ENCODE results near the gene SLC35F2.
"Not testable (repeated sequence)": the region's sequence is repeated elsewhere in the genome, so short reads cannot be mapped to it uniquely, and the experiment has no call there.

The SLC35F2 gene

GRCh38 chr11:107840129-107840484 lies 18.5 kb downstream of the SLC35F2 start:
- DNase-seq = no peak

- no peak for DNase-seq
Observed at GRCh38 chr11:107836851-107837250, 21.7 kb downstream of the SLC35F2 start.

GRCh38 chr11:107834995-107835394 lies 23.6 kb downstream of the SLC35F2 start:
- no peak for DNase-seq

DNA sequence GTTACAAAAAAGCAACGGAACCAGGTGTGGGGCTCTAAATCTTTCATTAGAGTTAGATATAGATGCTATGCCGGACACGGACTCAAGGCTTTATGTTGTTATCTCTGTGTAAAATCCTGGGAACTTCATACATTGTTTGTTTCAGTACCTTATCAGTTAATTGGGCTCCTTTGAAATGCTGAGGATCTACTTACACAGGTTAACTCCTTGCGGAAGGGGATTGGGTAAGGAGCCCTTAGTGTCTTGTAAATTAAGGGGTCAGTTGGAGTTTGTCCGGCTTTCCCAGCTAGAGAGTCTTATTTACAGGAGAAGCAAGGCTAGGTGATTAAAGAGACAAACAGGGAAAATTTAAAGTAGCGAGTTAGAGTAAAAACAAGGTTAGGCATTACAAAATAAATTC lies 24.7 kb downstream of the SLC35F2 start:
- DNase-seq = not testable (repeated sequence)

- no peak for DNase-seq
Observed at GRCh38 chr11:107830915-107831540, 27.6 kb downstream of the SLC35F2 start.

DNA sequence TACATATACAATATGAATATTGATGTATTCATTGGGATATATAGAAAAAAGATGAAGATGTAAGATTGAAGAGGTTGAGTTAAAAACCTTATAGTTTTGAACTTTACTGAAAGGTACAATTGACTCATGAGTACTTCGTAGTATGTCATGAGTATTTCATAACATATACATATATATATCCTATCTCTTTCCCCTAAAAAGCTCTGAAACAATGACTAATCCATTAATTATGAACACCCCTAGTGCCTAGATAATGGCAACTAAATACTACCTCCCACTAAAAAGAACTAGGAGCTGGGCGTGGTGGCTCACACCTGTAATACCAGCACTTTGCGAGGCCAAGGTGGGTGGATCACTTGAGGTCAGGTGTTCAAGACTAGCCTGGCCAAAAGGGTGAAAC lies 31.5 kb downstream of the SLC35F2 start:
- DNase-seq = no peak

- no peak for DNase-seq
Observed at GRCh38 chr11:107825875-107826274, 32.7 kb downstream of the SLC35F2 start.

DNA sequence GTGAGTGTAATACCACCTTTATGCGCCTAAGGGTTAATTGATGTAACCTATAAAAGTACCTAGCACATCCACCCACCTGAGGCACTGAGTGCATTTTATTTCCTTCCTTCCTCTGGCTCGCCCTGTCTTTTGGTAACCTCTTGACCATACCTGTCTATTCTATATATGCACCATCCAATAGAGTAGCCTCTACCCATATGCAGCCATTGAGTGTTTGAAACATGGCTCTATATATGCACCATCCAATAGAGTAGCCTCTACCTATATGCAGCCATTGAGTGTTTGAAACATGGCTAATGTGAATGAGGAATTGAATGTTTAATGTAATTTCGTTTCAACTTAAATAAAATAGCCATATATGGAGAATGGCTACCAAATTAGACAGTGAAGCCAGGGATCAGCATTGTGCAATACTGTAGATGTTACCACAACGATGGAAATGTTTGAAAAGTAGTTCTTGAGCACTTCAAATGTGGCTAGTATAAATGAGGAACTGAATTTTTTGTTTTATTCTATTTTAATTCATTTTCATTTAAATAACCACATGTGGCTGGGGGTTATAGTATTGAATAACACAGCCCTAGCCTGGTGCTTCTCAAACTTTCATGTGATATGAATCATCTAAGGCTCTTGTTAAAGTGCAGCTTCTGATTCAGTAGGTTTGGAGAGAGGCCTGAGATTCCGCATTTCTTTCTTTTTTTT lies 33.8 kb downstream of the SLC35F2 start:
- no peak for DNase-seq

GRCh38 chr11:107821199-107821927 lies 37.2 kb downstream of the SLC35F2 start:
- DNase-seq = no peak

- no peak for DNase-seq
Observed at GRCh38 chr11:107819361-107820014, 39.1 kb downstream of the SLC35F2 start.

DNA sequence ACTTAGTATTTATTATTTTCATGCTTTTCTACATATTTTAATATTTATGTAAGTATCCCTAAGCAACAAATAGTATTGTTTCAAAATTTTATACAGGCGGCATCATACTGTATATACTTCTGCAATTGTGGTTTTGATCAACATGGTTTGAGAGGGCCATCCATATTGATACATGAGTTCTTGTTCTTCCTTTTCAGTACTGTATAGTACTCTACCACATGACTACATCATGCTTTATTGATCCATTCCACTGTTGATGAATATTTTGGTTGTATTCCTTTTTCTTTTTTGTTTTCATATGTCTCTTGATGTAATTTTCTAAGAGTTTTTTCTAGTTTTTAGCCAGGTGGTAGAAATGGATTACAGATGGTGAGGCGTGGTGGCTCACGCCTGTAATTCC lies 40.1 kb downstream of the SLC35F2 start:
- DNase-seq = no peak

DNA sequence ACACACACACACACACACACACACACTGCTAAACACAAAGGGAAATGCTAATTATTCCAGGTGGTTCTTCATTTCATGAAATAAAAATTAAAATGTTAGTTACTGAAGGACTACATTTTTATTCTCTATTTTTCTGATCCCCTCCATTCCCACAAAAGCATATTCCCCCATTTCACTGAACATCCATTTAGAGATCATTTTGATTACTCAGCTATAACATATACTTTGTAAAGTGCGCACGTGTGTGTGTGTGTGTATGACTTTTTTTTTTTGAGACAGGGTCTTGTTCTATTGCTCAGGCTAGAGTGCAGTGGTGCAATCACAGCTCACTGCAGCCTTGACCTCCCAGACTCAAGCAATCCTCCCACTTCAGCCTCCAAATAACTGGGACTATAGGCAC lies 42.6 kb downstream of the SLC35F2 start:
- no peak for DNase-seq

DNA sequence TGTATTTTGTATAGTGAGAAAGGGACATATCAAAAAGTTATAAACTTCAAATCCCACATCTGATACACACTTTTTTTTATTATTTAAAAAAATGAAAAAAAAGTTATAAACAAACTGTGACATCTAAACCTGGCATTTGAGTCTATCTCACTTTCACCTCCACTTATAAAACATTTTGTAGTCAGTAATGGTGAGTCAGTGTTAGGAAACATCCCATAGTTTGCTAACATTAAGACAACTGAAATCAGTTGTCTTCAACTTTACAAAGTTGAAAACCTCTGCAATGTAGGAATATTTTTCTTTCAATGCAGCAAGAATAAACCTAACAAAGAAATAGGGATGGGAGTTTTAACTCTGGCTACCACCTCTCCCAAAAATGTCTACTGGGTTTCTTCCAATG lies 47.7 kb downstream of the SLC35F2 start:
- no peak for DNase-seq

- no peak for DNase-seq
Observed at GRCh38 chr11:107808521-107808920, 50.1 kb downstream of the SLC35F2 start.

DNA sequence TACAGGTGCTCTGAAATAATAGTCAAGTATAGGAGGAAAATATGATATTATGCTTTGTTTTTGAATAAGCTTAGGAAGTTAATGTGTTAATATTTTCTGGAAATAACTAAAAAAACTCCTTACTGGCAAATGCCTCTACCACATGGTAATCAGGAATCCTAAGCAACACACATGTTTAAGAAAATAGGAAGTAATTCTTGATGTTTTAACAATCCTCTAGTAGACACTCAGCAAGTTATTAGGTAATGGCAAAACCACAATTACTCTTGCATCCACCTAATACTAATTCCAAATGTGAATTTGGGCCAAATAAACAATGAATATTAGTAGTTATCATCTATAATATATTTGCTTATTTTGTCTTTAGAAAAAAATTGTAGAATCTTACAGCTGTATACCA lies 53.6 kb downstream of the SLC35F2 start:
- no peak for DNase-seq

GRCh38 chr11:107804211-107804610 lies 54.4 kb downstream of the SLC35F2 start:
- no peak for DNase-seq

- no peak for DNase-seq
Observed at GRCh38 chr11:107801641-107802040, 56.9 kb downstream of the SLC35F2 start.

DNA sequence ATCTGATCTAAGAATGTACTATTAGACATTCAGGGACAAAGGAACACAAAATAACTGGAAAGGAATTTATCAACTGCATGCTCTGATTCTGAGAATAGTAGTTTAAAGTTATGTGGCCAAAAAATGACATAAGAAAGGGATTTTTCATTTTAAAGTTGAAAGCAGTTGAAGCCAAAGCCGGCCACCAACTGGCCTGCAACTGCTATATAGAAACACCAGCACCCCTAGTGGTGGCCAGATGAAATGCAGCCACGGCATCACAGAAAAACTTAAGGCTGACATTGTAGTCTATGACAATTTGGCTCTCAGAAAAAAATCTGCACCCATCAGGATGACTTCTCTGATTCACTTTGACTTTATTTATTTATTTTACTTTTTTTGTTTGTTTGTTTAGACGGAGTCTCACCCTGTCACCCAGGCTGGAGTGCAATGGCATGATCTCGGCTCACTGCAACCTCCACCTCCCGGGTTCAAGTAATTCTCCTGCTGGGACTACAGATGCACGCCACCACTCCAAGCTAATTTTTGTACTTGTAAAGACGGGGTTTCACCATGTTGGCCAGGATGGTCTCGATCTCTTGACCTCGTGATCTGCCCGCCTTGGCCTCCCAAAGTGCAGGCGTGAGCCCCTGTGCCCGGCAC lies 59.2 kb downstream of the SLC35F2 start:
- peak; percentile 40 to 47 for DNase-seq

GRCh38 chr11:107792049-107792443 lies 66.5 kb downstream of the SLC35F2 start:
- no peak for DNase-seq

- no peak for DNase-seq
Observed at GRCh38 chr11:107791343-107792048, 67.1 kb downstream of the SLC35F2 start.

- no peak for DNase-seq
Observed at GRCh38 chr11:107789767-107790166, 68.8 kb downstream of the SLC35F2 start.

GRCh38 chr11:107787733-107788132 lies 70.9 kb downstream of the SLC35F2 start:
- DNase-seq = no peak

All from stimulated activated CD4-positive, alpha-beta T cell treated with anti-CD3 and anti-CD28 coated beads, Interleukin-4, amount 100 ng/mL, for 4 hours (primary cell).